ENCODE results near the gene NEK7. TPM values are rescaled to one million over a fixed set of nuclear protein-coding genes. Genes with fewer than 3 reads are reported as not detected.
"Not testable (repeated sequence)": the region's sequence is repeated elsewhere in the genome, so short reads cannot be mapped to it uniquely, and the experiment has no call there.

NEK7 gene
- polyA plus RNA-seq, 10 donors = 33.6 to 50.2 (median 39.6) TPM

DNA sequence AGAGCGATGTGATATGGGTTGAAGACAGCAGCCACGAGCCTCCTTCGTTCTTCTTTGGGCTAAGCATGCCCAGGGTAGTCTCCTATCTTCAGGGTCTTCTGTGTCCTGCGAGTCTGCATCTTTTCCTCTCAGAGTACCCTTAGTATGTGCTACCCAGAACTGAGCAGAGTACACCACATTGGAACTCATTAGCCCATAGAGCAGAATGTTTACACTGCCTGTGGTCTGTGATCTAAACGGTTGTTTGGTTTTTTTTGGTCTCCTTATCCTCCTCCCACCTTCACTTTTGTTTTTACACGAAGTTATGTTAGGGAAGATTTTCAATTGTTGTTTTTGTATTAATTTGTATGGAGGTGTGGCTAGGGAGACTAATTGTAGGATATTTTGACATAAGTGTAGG lies 126.4 kb downstream of the NEK7 start:
- no peak for DNase-seq

DNA sequence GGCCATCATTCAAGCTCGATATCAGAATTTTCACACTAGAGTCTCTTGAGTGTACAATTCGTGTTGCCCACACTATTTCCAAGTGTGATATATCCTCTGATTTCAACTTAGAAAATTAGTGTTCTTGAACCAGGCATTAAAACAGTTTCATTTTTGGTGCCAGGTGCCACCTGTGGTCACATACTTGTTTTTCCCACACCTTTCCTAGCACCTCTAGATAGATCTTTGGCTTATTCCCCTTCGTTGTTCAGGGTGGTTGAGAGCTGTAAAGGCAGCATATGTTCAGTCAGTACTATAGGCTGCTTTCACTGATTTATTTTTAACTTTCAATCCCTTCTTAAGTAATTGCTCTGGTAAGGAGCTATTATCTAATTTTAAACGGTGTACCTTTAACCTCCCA lies 131.1 kb downstream of the NEK7 start:
- no peak for DNase-seq

DNA sequence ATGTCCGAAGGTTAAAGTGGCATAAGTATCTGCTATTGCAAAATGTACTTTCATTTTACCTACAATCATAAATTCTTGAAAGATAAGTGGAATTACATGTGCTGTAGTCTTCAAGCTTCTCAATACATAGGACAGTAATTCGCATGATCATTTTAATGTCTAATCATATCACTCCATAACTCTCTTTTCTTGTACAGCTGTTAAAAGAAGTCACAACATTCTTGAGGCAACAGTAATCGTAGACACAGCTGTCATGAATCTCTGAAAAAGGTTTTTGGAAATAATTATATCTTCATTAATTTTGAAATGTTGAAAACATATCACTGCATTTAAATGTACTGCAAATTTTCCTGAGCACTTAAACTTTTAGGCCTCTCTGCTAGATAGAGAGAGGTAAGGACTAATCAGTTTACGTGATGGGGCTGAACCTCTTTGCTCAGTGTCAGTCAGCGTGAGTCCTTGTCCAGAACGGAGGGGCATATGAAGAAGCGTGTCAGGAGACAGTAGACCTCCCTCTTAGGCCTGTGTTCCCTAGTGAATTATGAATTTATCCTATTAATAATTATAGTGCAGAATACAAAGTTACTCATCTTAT lies 133.4 kb downstream of the NEK7 start:
- no peak for DNase-seq

DNA sequence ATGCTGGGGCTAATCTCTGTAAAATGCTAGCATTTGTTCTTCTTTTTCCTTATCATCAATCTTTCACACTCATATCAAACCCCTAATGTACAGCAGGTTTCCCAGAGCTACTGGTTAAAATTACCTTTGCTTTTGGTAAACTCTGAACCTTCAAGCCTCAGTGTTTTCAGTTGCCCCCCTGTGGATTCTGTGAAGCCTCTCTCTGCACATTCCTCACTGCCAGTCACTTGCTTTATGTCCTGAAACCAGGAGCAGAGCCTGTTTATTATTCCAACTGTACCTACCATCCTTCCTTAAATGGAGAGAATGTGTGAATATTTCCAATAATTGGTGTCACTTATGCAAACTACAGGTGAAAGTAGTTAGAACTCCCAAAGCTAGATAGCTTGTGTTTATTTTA lies 134.2 kb downstream of the NEK7 start:
- no peak for DNase-seq

DNA sequence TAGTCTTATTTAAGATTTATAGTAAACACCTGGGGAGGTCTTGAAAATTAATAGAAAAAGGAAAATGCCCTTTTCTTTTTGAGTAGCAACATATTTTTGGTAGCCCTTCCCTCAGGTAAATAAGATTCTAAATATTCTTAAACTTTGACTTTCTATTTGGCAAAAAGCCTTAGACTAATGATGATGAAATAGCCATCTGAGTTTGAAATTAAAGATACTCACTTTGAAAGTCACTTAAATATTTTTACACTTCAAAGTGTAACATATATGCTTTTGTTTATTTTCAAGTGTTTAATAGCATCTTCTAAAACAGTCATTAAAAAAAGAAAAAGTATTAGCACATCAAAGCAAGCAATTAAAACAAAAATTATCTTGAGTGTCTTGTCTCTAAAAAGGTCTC lies 135.1 kb downstream of the NEK7 start:
- no peak for DNase-seq

DNA sequence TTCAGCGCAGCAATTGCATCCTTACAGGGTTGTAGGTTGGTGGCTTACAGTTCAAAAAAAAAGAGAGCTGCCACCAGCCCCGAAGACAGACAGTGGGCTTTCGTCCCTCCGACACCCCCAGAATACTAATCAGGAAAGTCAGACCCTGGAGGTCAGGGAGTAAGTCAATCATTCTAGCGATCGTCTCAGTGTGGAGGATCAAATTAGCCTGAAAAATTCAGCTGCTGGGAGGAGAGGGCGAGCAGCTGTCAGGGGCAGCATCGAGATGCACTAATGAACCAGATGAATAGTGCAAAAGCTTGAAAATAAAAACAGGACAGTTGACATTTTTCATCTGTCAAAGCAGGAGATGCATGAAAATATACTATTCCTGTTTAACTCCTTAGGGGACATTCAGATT lies 138.4 kb downstream of the NEK7 start:
- no peak for DNase-seq

DNA sequence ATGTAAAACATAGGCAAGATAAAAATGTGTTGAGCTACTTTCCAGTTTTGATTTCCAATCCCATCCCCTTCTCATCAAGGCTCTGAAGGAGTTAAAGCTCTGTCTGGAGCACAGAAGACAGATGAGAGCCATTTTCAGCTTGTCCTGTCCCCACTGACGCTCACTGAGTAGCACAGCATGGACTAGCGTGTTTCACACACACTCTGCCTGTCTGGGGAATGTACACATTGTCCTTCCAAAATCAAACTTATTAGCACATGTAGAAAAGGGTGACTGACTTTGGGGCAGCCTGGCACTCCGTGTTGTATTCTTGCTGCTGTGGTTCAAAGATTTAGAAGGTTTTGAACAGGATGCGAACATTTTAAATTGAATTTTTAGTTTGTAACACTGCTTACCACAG lies 139.2 kb downstream of the NEK7 start:
- peak in 1 of 3 donors; percentile 16 for DNase-seq

DNA sequence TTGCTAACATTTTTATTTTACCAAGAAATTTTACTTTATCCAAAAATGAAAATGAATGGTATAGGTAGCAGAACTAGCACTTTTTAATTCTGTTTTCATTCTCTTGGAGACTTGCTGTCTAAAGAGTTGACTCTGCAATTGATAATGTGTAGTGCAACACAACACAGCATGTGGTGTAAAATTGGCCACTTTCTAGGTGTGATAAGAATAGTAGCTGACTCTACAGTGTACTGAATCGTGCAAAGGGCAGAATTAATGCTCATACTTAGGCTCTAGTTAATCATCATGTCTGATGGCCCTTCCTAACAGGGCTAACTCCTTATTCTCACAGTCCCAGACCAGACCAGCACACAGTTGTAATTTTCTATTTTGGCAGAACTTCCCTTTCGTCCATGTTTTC lies 140.5 kb downstream of the NEK7 start:
- no peak for DNase-seq

DNA sequence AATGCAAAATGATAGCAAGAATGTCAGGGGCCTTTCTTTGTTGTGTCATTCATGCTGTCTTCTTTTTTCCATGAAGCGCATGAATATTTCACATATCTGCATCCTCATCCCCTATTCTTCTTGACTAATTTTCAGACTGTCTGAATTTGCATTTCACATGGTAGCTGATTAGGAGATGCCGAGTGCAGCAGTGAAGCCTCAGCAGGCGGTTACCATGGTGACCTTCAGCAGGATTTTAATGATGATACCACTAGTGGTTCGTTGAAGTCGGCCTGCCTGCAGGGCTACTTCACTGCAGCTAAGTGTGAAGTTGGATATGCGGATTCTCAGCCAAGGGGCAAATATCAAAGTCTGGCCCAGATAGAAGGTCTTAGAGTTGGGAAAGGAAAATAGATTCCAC lies 141.8 kb downstream of the NEK7 start:
- DNase-seq = no peak

DNA sequence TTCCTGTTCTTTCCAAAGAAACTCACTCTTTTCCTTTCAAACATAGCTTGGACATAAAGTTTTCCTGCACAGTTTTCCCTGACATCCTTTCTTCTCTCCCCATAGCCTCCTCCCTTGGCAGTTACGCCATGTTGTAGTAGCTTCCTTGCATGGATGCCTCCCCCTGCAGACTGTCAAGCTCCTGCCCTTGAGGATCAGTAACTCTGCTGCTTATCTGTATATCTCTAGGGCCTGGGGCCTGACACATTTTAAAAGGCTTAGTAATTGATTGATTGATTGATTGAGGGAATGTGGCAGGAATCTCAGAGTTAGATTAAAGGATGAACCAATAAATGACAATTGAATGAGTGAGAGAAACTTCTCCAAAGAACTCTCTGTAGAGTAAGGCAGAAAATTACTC lies 143.7 kb downstream of the NEK7 start:
- no peak for DNase-seq

DNA sequence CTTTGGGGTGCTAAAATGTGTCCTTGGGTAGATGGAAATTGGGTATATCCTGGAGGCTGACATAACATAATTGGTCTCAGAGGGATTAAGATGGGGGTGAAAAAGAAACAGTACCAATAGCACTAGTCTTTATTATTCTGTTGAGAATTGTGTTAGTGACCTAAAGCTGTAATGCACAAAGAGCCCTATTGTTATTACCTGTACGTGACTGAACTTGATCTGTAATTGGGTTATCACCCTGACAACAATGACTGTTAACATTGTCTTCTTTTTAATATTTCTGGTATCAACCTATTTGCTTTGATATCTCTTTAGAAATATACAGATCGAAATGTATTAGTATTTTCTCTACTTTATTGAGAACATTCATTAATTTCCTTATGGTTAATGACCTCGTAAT lies 147.6 kb downstream of the NEK7 start:
- no peak for DNase-seq

DNA sequence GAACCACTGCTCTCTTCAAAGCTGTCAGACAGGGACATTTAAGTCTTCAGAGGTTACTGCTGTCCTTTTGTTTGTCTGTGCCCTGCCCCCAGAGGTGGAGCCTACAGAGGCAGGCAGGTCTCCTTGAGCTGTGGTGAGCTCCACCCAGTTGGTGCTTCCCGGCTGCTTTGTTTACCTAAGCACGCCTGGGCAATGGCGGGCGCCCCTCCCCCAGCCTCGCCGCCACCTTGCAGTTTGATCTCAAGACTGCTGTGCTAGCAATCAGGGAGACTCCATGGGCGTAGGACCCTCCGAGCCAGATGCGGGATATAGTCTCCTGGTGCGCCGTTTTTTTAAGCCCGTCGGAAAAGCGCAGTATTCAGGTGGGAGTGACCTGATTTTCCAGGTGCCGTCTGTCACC lies 158.0 kb downstream of the NEK7 start:
- not testable (repeated sequence) for DNase-seq

DNA sequence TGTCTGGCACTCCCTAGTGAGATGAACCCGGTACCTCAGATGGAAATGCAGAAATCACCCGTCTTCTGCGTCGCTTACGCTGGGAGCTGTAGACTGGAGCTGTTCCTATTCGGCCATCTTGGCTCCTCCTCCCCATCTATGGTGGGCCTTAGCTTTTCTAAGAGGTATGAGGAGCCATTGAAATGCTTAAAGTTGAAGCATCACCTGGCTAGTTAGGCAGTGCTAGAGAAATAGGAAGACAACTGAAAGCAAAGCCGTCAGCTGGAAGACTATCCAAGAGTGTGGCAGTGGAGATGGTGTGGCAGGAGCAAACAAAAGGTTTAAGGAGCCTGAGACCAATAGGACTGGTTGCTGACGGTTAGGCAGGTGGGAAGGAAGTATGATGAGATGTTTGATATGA lies 158.5 kb downstream of the NEK7 start:
- not testable (repeated sequence) for DNase-seq

DNA sequence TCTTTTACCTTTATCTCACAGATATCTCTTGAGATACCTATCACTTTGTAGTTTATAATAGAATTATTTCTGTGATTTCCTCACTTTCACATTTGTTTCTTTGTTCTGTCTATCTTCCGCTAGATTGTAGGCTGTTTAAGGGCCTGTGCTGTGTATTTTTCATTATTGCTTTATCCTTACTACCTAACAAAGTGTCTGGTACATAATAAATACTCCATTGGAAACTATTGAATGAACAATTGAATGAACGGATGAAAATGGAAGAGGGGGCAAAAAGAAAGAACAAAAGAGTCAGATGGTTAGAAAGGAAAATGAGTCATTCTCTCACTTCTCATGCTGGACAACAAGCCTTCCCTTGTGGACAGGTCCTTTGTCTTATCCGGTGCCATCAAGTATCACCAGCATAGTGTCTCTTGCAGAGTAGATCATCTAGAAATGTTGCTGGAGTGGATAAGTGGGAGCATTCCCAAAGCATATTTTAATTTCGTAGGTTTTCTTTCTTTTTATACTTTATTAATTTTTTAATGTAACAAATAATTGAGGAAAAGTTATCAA lies 159.8 kb downstream of the NEK7 start:
- DNase-seq = no peak

DNA sequence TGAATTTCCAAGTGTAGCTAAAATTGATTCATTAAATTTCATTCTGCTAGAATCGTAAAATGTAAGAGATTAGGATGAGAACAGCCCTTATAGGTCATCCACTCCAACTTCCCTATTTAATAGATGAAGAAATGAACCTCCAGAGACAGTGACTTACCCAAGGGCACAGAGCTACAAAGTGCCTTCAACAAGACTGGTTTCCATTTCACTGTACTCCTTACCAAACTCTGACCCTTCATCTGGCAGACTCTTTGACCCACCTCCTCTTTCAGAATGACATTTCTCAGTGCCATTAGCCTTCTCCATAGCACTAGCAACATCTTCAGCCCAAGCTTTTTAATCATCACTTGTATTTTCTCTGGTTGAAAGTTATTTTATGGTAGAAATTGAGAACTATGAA lies 161.3 kb downstream of the NEK7 start:
- DNase-seq = no peak

DNA sequence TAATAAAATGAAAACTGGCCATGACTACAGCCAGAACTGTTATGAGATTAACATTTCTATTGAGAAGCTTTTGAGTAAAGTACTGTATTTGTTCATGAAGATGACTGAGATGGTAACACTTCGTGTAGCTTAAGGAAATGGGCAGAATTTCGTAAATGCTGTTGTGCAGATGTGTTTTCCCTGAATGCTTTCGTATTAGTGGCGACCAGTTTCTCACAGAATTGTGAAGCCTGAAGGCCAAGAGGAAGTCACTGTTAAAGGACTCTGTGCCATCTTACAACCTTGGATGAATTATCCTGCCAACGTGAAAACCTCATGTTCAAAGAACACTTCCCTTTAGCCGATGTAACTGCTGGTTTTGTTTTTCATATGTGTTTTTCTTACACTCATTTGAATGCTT lies 164.0 kb downstream of the NEK7 start:
- no peak for DNase-seq

DNA sequence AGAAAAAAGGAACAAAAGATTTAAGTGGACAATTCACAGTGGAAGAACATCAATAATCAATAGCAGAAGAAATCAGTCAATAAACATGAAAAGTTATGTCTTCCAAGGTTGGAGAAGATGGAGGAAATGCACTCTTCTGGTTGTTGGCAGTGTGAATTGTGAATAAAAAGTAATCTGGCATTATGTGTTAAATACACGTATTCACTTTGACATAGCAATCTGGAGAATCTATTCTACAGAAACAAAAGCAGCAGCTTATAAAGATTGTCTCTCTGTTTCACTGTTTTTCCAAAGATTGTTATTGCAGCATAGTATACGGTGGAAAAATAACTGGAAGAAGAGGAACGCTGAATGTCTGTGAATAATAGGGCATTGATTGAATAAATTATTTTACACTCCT lies 169.4 kb downstream of the NEK7 start:
- DNase-seq = peak in 1 of 3 donors; percentile 21

DNA sequence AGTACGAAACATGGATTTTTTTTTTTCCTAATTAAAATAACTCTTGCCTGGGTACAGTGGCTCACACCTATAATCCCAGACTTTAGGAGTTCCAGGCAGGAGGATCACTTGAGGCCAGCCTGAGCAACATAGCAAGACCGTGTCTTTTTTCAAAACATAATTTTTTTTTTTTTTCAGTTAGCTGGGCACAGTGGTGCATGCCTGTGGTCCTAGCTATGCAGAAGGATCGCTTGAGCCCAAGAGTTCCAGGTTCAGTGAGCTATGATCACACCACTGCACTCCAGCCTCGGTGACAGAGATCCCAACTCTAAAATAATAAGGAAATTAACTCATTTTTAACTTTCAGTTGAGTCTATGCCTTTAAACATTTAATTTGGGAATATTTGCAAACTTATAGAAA lies 170.1 kb downstream of the NEK7 start:
- DNase-seq = no peak

DNA sequence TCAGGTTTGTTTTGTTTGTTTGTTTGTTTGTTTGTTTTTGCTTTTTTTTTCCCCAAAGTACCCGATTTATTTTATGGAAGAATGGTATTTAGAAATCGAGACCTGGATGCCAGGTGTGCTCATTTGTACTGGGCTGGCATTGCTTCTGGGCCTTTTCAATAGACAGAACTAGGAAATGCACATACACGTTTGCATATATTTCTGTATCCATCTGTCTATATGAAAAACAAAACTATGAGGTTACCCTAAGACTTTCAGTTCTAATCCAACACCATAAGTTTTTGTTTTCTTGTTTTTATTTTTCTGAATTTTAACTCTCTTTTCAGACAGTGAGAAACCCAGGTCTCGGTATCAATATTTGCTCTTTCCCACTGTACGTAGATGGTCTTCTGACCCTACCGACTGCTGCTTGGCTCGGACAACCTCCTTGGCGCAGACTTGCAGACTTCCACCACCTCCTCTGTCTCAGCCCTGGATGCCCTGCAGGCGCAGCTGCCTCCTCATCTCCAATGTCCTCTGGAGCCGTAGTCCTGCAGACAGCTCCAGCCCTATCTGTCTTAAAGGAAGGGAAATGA lies 171.7 kb downstream of the NEK7 start:
- DNase-seq = no peak

DNA sequence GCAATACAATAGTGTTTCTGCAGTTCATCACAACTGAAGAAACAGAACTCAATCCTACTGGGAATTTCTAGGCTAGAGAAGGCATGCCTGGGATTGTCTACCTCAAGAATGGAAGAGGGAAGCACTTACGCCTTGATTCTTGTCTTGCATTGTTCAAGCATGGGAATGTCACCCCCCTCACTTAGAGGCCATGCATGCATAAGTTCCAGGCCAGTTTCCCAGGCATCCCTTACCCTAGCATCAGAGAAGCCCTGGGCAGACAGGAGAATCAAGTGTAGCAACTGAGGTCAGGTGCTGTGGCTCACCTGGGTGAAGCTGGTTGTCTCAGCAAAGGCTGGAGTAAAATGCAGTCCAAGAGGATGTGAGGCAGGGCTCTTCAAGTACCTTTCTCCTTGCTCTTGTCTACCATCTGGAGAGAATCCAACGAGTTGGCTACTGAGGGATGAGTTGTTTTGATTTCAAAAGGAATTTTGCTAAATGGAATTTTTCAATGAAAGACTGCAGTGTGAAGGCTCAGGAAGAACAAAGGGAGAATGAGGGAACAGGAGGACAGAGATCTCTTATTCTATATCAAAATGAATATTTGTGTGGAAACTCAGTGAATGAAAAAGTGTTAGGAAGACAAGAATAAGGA lies 174.3 kb downstream of the NEK7 start:
- no peak for DNase-seq

DNA sequence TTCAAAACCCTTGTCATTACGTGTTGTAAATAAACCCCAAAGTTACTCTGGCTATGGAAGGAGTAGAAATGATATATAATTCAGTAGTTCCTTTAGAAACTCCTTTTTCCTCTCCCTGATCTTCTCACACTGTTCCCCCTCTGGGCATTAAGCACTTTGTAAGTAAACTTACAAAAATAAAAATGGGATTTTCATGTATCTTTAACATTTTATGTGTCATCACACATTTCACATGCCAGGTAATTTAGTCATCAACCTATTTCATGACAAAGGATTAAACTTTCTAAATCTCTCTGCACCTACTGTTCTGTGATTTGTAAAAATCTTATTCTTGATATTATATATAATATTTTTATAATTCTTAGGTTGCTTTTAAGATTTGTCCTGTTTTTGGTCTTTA lies 176.9 kb downstream of the NEK7 start:
- DNase-seq = peak in 1 of 3 donors; percentile 5

DNA sequence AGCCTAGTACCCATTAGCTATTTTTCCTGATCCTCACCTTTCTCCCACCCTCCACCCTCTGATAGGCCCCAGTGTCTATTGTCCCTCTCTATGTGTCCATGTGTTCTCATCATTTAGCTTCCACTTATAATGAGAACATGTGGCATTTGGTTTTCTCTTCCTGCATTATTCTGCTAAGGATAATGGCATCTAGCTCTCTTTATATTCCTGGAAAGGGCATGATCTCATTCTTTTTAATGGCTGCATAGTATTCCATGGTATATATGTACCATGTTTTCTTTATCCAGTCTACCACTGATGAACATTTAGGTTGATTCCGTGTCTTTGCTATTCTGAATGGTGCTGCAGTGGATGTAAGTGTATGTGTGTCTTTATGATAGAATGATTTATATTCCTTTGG lies 178.9 kb downstream of the NEK7 start:
- DNase-seq = no peak

DNA sequence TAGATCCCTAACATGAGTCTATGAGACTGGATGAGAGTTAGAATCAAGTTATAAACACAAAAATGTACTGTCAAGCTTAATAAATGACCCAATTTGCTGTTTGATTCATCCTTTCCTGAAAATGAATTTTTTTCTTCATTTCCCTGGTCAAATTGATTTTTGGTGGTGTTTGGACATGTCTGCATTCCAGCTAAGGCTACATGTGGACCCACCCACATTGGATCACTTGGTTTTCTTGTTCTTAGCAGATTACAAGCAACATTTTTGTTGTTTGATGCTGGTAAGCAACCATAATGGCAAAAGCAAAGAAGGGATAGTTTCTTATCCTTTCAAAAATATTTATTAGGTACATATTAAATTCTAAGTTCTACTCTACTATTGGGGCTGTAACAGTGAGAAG lies 181.1 kb downstream of the NEK7 start:
- DNase-seq = no peak

DNA sequence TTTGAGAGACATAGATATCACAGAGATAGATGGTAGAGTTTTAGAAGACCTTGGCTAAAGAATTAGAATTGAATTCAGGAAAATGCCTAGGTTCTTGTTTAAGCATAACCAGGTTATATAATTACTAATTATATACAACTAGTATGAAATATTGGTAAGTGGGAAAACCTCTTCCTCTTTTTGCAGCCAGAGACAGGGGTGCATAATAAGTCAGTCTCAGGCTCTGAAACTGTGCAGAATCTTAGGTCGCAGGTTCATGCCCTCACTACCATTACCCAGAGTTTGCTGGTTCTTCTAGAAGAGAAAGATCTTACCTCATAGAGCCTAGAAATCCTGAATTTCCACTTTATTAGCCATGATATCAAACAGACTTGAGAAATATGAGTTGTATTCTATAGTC lies 183.3 kb downstream of the NEK7 start:
- no peak for DNase-seq

Data from muscle of back (tissue), 11 donors.